ENCODE results near the gene CFAP43. TPM values are rescaled to one million over a fixed set of nuclear protein-coding genes. Genes with fewer than 3 reads are reported as not detected.

CFAP43 gene
- total and polyA plus RNA-seq, 2 of the 8 experiments (the other 6 are each of a cell fraction or from before 2014, with no cell fraction given), result 0.11 to 0.27 TPM

- TF ChIP-seq, protein P1, sequence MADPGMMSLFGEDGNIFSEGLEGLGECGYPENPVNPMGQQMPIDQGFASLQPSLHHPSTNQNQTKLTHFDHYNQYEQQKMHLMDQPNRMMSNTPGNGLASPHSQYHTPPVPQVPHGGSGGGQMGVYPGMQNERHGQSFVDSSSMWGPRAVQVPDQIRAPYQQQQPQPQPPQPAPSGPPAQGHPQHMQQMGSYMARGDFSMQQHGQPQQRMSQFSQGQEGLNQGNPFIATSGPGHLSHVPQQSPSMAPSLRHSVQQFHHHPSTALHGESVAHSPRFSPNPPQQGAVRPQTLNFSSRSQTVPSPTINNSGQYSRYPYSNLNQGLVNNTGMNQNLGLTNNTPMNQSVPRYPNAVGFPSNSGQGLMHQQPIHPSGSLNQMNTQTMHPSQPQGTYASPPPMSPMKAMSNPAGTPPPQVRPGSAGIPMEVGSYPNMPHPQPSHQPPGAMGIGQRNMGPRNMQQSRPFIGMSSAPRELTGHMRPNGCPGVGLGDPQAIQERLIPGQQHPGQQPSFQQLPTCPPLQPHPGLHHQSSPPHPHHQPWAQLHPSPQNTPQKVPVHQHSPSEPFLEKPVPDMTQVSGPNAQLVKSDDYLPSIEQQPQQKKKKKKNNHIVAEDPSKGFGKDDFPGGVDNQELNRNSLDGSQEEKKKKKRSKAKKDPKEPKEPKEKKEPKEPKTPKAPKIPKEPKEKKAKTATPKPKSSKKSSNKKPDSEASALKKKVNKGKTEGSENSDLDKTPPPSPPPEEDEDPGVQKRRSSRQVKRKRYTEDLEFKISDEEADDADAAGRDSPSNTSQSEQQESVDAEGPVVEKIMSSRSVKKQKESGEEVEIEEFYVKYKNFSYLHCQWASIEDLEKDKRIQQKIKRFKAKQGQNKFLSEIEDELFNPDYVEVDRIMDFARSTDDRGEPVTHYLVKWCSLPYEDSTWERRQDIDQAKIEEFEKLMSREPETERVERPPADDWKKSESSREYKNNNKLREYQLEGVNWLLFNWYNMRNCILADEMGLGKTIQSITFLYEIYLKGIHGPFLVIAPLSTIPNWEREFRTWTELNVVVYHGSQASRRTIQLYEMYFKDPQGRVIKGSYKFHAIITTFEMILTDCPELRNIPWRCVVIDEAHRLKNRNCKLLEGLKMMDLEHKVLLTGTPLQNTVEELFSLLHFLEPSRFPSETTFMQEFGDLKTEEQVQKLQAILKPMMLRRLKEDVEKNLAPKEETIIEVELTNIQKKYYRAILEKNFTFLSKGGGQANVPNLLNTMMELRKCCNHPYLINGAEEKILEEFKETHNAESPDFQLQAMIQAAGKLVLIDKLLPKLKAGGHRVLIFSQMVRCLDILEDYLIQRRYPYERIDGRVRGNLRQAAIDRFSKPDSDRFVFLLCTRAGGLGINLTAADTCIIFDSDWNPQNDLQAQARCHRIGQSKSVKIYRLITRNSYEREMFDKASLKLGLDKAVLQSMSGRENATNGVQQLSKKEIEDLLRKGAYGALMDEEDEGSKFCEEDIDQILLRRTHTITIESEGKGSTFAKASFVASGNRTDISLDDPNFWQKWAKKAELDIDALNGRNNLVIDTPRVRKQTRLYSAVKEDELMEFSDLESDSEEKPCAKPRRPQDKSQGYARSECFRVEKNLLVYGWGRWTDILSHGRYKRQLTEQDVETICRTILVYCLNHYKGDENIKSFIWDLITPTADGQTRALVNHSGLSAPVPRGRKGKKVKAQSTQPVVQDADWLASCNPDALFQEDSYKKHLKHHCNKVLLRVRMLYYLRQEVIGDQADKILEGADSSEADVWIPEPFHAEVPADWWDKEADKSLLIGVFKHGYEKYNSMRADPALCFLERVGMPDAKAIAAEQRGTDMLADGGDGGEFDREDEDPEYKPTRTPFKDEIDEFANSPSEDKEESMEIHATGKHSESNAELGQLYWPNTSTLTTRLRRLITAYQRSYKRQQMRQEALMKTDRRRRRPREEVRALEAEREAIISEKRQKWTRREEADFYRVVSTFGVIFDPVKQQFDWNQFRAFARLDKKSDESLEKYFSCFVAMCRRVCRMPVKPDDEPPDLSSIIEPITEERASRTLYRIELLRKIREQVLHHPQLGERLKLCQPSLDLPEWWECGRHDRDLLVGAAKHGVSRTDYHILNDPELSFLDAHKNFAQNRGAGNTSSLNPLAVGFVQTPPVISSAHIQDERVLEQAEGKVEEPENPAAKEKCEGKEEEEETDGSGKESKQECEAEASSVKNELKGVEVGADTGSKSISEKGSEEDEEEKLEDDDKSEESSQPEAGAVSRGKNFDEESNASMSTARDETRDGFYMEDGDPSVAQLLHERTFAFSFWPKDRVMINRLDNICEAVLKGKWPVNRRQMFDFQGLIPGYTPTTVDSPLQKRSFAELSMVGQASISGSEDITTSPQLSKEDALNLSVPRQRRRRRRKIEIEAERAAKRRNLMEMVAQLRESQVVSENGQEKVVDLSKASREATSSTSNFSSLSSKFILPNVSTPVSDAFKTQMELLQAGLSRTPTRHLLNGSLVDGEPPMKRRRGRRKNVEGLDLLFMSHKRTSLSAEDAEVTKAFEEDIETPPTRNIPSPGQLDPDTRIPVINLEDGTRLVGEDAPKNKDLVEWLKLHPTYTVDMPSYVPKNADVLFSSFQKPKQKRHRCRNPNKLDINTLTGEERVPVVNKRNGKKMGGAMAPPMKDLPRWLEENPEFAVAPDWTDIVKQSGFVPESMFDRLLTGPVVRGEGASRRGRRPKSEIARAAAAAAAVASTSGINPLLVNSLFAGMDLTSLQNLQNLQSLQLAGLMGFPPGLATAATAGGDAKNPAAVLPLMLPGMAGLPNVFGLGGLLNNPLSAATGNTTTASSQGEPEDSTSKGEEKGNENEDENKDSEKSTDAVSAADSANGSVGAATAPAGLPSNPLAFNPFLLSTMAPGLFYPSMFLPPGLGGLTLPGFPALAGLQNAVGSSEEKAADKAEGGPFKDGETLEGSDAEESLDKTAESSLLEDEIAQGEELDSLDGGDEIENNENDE (IDR thresholded peaks at IDR 0.05; ENCODE audit: insufficient replicate concordance, low read length), result peak; percentile 23
- TF ChIP-seq TBP (IDR thresholded peaks at IDR 0.05; ENCODE audit: low read depth, low read length), result no peak
- peak; percentile 31 for TF ChIP-seq ASH2L (IDR thresholded peaks at IDR 0.05; ENCODE audit: low read length)
Observed at GRCh38 chr10:104142081-104142480, 90.1 kb downstream of the CFAP43 start (continued).

Measured in H1 (cell line).